Measurements from ENCODE around the gene AQP7. TPM values are rescaled to one million over a fixed set of nuclear protein-coding genes. Genes with fewer than 3 reads are reported as not detected.

AQP7 gene
- total RNA-seq, 1 experiment from 2014 or later, result 2.2 TPM

- Mint-ChIP-seq H3K4me1 (ENCODE audit: low read depth, unreplicated experiment) (peaks cover 49% of the 10 kb centered on the region), H3K27me3 (ENCODE audit: insufficient read depth, unreplicated experiment) (no peaks in the 10 kb centered on the region), H3K9me3 (ENCODE audit: unreplicated experiment) (no peaks in the 10 kb centered on the region), H3K36me3 (ENCODE audit: insufficient read depth, unreplicated experiment) (peaks cover 16% of the 10 kb centered on the region), H3K27ac (ENCODE audit: unreplicated experiment) (no peak overlapping the region), H3K4me3 (ENCODE audit: unreplicated experiment) (no peak overlapping the region)
- intact Hi-C loops (cut with micrococcal nuclease; ENCODE audit: unreplicated experiment), result no loop called here
- no peak overlapping the region for H3K4me3 ChIP-seq (ENCODE audit: low read depth, low read length)
- no peaks in the 10 kb centered on the region for H3K9me3 ChIP-seq
- no peak for DNase-seq
- no peak for TF ChIP-seq CTCF (IDR thresholded peaks at IDR 0.05; ENCODE audit: insufficient read depth in 1 of 2, low read depth in 1 of 2, low read length in 1 of 2, severe bottlenecking in 1 of 2, unreplicated experiment in 1 of 2)
- ChIA-PET POLR2A (interaction anchor here (1.0 kb wide), 1 partner anchor 30 kb away, joined by 3 read pairs; the partner anchor contains the start of gene NOL6), CTCF (interaction anchor here (2.2 to 2.3 kb wide), 3 partner anchors 9 to 28 kb away, joined by 5 to 10 read pairs (median 8); no protein-coding TSS in a partner anchor)
- no peaks in the 10 kb centered on the region for H3K27me3 ChIP-seq (replicated peaks; ENCODE audit: control insufficient read depth, insufficient read depth, low read length)
- H3K4me1 ChIP-seq, result peaks cover 67% of the 10 kb centered on the region
- BruUV-seq (replicated peaks), result no TSS peak
- H3K36me3 ChIP-seq (ENCODE audit: control insufficient read depth, insufficient read depth, low read length), result no peaks in the 10 kb centered on the region; the same call in 1 of the 2 replicates
These were observed 41.2 kb upstream of the AQP7 start for GRCh38 chr9:33443464-33444154.

DNA sequence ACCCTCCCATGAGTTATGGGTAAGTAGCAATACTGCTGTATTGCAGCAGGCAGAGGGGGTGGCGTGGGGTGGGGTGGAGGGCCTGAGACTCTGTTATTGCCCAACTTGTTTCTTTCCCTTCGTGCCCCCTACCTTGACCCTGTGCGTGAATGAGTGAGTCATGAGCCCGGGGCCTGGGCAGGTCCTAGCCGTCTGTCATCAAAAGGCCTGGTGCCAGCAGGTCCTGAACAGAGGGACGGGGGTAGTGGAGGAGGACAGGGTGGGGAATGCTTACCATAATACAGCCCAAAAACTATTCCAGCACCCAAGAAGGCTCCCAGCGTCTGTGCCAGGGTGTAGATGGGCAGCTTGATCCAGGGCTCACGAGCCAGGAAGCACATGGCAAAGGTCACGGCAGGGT, 40.7 kb upstream of the AQP7 start:
- no peak overlapping the region for H3K4me3 ChIP-seq (ENCODE audit: low read depth, low read length)
- peaks cover 50% of the 10 kb centered on the region for H3K4me1 Mint-ChIP-seq (ENCODE audit: low read depth, unreplicated experiment)
- BruUV-seq (replicated peaks), result no TSS peak
- H3K4me3 Mint-ChIP-seq (ENCODE audit: unreplicated experiment), result no peak overlapping the region
- no peaks in the 10 kb centered on the region for H3K27me3 ChIP-seq (replicated peaks; ENCODE audit: control insufficient read depth, insufficient read depth, low read length)
- peaks cover 16% of the 10 kb centered on the region for H3K36me3 Mint-ChIP-seq (ENCODE audit: insufficient read depth, unreplicated experiment)
- POLR2A ChIA-PET, result no interaction called here
- no peak overlapping the region for H3K27ac Mint-ChIP-seq (ENCODE audit: unreplicated experiment)
- no peaks in the 10 kb centered on the region for H3K27me3 Mint-ChIP-seq (ENCODE audit: insufficient read depth, unreplicated experiment)
- CTCF ChIA-PET, result interaction anchor here (2.2 kb wide), 1 partner anchor 10 kb away, joined by 5 read pairs; no protein-coding TSS in a partner anchor
- no peak for DNase-seq
- no peaks in the 10 kb centered on the region for H3K9me3 Mint-ChIP-seq (ENCODE audit: unreplicated experiment)
- intact Hi-C loops (cut with micrococcal nuclease; ENCODE audit: unreplicated experiment), result no loop called here
- TF ChIP-seq CTCF (IDR thresholded peaks at IDR 0.05; ENCODE audit: insufficient read depth in 1 of 2, low read depth in 1 of 2, low read length in 1 of 2, severe bottlenecking in 1 of 2, unreplicated experiment in 1 of 2), result no peak
- H3K36me3 ChIP-seq (ENCODE audit: control insufficient read depth, insufficient read depth, low read length), result no peaks in the 10 kb centered on the region; the same call in 1 of the 2 replicates
- peaks cover 61% of the 10 kb centered on the region for H3K4me1 ChIP-seq
- no peaks in the 10 kb centered on the region for H3K9me3 ChIP-seq

- Histone ChIP-seq H3K9me3 (no peaks in the 10 kb centered on the region), H3K4me3 (ENCODE audit: low read depth, low read length) (no peak overlapping the region), H3K27me3 (replicated peaks; ENCODE audit: control insufficient read depth, insufficient read depth, low read length) (no peaks in the 10 kb centered on the region), H3K36me3 (ENCODE audit: control insufficient read depth, insufficient read depth, low read length) (no peaks in the 10 kb centered on the region; the same call in 1 of the 2 replicates), H3K4me1 (peaks cover 62% of the 10 kb centered on the region)
- Mint-ChIP-seq H3K27ac (ENCODE audit: unreplicated experiment) (no peak overlapping the region), H3K4me3 (ENCODE audit: unreplicated experiment) (no peak overlapping the region), H3K27me3 (ENCODE audit: insufficient read depth, unreplicated experiment) (no peaks in the 10 kb centered on the region), H3K4me1 (ENCODE audit: low read depth, unreplicated experiment) (peaks cover 52% of the 10 kb centered on the region), H3K36me3 (ENCODE audit: insufficient read depth, unreplicated experiment) (peaks cover 14% of the 10 kb centered on the region), H3K9me3 (ENCODE audit: unreplicated experiment) (no peaks in the 10 kb centered on the region)
- POLR2A ChIA-PET, result no interaction called here
- no peak for TF ChIP-seq CTCF (IDR thresholded peaks at IDR 0.05; ENCODE audit: insufficient read depth in 1 of 2, low read depth in 1 of 2, low read length in 1 of 2, severe bottlenecking in 1 of 2, unreplicated experiment in 1 of 2)
- BruUV-seq (replicated peaks), result no TSS peak
- intact Hi-C loops (cut with micrococcal nuclease; ENCODE audit: unreplicated experiment), result no loop called here
- DNase-seq, result no peak
- CTCF ChIA-PET, result interaction anchor here (2.2 kb wide), 1 partner anchor 11 kb away, joined by 5 read pairs; no protein-coding TSS in a partner anchor
These were observed 39.8 kb upstream of the AQP7 start for GRCh38 chr9:33442125-33442524.
